Hematopoietic multipotent progenitor cell treated with erythropoietin and hydrocortisone succinate and interleukin-3 and kit ligand, for 6 days (in vitro differentiated cells): ENCODE data around the gene ZNF480.
"Not testable (repeated sequence)": the region's sequence is repeated elsewhere in the genome, so short reads cannot be mapped to it uniquely, and the experiment has no call there.

ENCODE experiments used
- DNase-seq: peaks from one replicate; pipeline ENCODE4 v3.0.0-alpha.2; 2015

Gene ZNF480

DNA sequence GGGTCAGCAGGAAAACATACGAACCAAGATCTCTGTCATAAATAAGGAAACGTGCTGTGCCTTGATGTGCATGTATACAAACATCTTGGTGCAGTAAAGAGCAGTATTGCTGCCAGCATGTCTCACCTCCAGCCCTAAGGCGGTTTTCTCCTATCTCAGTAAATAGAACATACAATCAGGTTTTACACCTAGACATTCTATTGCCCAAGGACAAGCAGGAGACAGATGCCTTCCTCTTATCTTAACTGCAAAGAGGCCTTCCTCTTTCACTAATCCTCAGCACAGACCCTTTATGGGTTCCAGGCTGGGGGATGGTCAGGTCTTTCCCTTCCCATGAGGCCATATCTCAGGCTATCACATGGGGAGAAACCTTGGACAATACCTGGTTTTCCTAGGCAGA, 42.1 kb downstream of the ZNF480 start:
- DNase-seq, result not testable (repeated sequence)

DNA sequence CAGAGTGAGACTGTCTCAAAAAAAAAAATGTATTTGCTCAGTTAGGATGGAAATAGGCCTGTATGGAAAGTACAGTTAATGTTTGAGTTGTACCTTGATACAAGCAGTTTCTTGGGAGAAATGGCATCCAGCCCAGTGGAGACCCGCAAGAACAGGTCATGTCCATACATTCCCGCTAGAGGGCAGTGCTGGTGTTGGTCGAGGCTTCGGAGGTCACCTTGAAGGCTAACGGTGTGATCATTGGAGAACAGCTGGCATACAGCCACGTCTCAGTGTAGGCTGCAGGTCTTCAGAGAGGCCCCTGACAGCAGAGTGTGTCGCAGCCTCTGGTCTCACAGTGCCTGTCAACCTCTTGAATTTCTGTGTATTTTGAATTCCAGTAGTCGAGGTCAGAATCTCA, 46.6 kb downstream of the ZNF480 start:
- DNase-seq, result peak; percentile 52

DNA sequence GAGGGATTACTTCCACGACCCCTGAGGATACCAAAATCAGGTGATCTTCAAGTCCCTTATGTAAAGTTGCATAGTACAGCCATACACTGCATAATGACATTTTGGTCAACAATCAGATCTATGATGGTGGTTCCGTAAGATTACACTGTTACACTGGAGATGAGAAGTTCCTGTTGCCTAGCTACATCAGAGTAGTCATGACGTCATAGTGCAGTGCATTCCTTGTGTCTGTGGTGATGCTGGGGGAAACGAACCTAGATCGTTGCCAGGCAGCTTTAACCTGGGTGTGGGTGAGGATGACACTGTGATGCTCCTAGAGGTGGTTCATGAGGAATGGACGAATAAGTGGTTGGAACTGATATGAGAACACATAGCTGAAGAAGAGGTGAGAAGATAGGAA, 48.2 kb downstream of the ZNF480 start:
- no peak for DNase-seq

DNA sequence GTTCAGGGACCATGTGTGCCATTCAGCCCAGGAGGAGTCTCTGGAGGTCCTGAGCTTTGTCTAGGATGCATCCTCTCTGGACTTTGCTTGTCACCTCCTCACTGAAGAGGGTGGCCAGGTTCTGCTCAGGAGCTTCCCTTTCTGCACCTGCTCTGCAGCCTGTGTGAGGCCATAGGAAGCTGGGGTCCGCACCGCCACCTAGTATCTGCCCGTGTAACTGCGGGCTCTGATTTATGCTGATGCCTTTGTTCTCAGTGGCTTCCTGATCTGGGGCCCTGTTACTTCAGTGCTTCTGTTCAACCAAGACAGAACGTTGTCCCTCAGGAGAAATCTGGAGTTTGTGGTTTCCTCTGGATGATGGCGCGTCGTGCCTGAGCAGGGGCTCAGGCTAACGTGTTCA, 54.5 kb downstream of the ZNF480 start:
- DNase-seq, result peak; percentile 7

DNA sequence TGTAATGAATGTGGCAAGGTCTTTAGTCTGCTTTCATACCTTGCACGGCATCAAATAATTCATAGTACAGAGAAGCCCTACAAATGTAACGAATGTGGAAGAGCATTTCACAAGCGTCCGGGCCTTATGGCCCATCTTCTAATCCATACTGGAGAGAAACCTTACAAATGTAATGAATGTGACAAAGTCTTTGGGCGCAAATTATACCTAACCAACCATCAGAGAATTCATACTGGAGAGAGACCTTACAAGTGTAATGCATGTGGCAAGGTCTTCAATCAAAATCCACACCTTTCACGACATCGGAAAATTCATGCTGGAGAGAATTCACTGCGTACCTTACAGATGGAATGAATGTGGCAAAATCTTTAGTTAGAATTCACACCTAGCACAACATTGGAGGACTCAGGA, 69.5 kb downstream of the ZNF480 start:
- no peak for DNase-seq

DNA sequence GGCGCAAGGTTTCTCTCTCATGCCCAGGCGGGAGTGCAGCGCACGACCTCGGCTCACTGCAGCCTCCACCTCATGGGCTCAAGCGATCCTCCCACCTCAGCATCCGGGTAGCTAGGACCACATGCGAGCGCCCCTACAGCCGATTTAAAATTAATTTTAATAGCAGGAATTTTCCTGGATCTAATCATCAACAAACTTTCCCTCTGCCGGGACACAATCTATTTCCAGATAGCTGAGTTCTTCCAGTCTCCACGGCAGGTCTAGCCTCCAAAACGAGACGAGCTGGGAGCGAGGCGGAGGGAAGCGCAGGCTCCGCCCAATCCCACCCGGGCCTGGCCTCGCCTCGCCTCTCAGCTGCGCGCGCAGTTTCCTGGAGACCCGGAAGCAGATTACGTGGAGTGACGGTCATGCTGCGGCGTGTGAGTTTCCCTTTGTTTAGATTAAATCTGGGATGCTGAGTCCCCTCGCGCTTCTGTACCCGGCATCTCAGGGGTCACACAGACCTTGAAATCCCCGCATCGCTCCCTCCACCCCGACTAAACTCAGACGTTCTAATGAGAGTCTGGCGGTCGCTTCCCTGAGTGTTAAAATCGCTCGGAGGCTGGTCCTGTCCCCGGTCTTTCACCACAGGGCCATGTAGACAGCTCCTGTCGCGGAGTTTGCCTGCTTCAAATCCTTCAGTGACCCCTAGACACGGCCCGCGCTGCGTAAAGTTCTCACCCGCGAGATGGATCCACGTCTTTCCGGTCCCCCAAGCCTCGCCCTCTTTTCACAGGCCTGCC, 72.8 kb downstream of the ZNF480 start, which contains the start of gene ZNF880:
TSS of gene ZNF880 (plus strand) at position 365 of the 782 bp plus-strand sequence. CDS start at position 408, 43 bp downstream.
- DNase-seq, result peak; percentile 92

DNA sequence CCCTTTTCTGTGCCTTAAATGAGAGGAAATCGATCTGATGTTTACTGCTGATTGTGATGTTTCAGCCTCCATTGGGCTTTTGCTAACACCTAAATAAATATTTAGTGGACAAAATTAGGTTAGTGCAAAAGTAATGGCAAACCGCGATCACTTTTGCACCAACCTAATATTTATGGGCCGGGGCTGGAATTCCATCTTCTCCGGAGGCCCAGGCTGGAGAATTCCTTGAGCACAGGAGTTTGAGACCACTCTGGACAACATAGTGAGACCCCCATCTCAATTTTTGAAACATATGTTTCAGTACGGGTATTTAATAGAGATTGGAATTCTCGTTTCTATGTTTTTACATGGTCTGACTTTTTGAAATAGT, 73.4 kb downstream of the ZNF480 start:
- DNase-seq, result no peak
